Femur (tissue), 1 donor: Measurements from ENCODE around the gene SORCS2.

Source experiments
- DNase-seq: peaks from one replicate; pipeline ENCODE4 v3.0.0-alpha.2; 2017

Gene SORCS2

GRCh38 chr4:7398788-7399439 lies 206.6 kb downstream of the SORCS2 start:
- DNase-seq, result peak; percentile 11

GRCh38 chr4:7399440-7400234 lies 207.3 kb downstream of the SORCS2 start:
- DNase-seq, result peak; percentile 10

- no peak for DNase-seq
These were observed 208.4 kb downstream of the SORCS2 start for GRCh38 chr4:7400671-7401298.

- no peak for DNase-seq
These were observed 210.2 kb downstream of the SORCS2 start for GRCh38 chr4:7402526-7402925.

GRCh38 chr4:7403001-7403400 lies 210.7 kb downstream of the SORCS2 start:
- peak; percentile 18 for DNase-seq

GRCh38 chr4:7408166-7408565 lies 215.8 kb downstream of the SORCS2 start:
- no peak for DNase-seq

GRCh38 chr4:7410446-7410845 lies 218.1 kb downstream of the SORCS2 start:
- DNase-seq, result peak; percentile 67

- no peak for DNase-seq
These were observed 219.2 kb downstream of the SORCS2 start for GRCh38 chr4:7411491-7411890.

GRCh38 chr4:7411896-7412553 lies 219.7 kb downstream of the SORCS2 start:
- peak; percentile 33 for DNase-seq

- peak; percentile 15 for DNase-seq
These were observed 220.2 kb downstream of the SORCS2 start for GRCh38 chr4:7412554-7412912.

GRCh38 chr4:7414046-7414445 lies 221.7 kb downstream of the SORCS2 start:
- DNase-seq, result peak; percentile 10

- DNase-seq, result peak; percentile 10
These were observed 222.6 kb downstream of the SORCS2 start for GRCh38 chr4:7414736-7415510.

- DNase-seq, result peak; percentile 12
These were observed 223.8 kb downstream of the SORCS2 start for GRCh38 chr4:7415927-7416686.

GRCh38 chr4:7416745-7417432 lies 224.6 kb downstream of the SORCS2 start:
- peak; percentile 8 for DNase-seq

- no peak for DNase-seq
These were observed 225.3 kb downstream of the SORCS2 start for GRCh38 chr4:7417639-7418038.

GRCh38 chr4:7418131-7418943 lies 226.0 kb downstream of the SORCS2 start:
- peak; percentile 7 for DNase-seq

GRCh38 chr4:7419961-7420660 lies 227.8 kb downstream of the SORCS2 start:
- peak; percentile 20 for DNase-seq

GRCh38 chr4:7420661-7421040 lies 228.3 kb downstream of the SORCS2 start:
- peak; percentile 11 for DNase-seq

GRCh38 chr4:7421356-7422150 lies 229.2 kb downstream of the SORCS2 start:
- peak; percentile 5 for DNase-seq
